Activated B cell treated with CpG ODN at 0.5 μM for 24 hours (primary cell): ENCODE results near the gene CLMP. TPM values are rescaled to one million over a fixed set of nuclear protein-coding genes. Genes with fewer than 3 reads are reported as not detected.
"Not testable (repeated sequence)": the region's sequence is repeated elsewhere in the genome, so short reads cannot be mapped to it uniquely, and the experiment has no call there.

Source experiments
- ATAC-seq: fragments of 200-7000 bp; cut with Tn5 transposase; one replicate; pipeline ENCODE4 v1.10.0; 2021; ENCODE audit warnings: low read depth, mild to moderate bottlenecking, moderate library complexity
- CTCF ChIA-PET: fragments of 350-600 bp; sonication (Branson Sonifier 250); formaldehyde crosslinking; loops from one replicate; lab custom pipeline; 2021; ENCODE audit warnings: antibody characterized with exemption; lab: Charles Lee
- POLR2A ChIA-PET: fragments of 350-600 bp; sonication (Branson Sonifier 250); formaldehyde crosslinking; loops from one replicate; lab custom pipeline; 2021; ENCODE audit warnings: antibody characterized with exemption; lab: Charles Lee
- DNase-seq: peaks from one replicate; pipeline ENCODE4 v3.0.0; 2022
- H3K27ac Mint-ChIP-seq: one replicate; pipeline ENCODE4 v1.8.0; 2020; ENCODE audit warnings: mixed read lengths
- H3K27me3 Mint-ChIP-seq: one replicate; pipeline ENCODE4 v1.8.0; 2021; ENCODE audit warnings: mixed read lengths
- H3K36me3 Mint-ChIP-seq: one replicate; pipeline ENCODE4 v1.8.0; 2021; ENCODE audit warnings: low read depth, mixed read lengths
- H3K4me1 Mint-ChIP-seq: one replicate; pipeline ENCODE4 v1.8.0; 2021; ENCODE audit warnings: mixed read lengths
- H3K4me3 Mint-ChIP-seq: one replicate; pipeline ENCODE4 v1.8.0; 2020; ENCODE audit warnings: mild to moderate bottlenecking, mixed read lengths
- H3K9me3 Mint-ChIP-seq: one replicate; pipeline ENCODE4 v1.8.0; 2020; ENCODE audit warnings: mixed read lengths
- intact Hi-C: fragments of 100-400 bp; cut with micrococcal nuclease; formaldehyde crosslinking; loops from one replicate; pipeline ENCODE4 v1.15.1; 2024
- total RNA-seq: library from RNA; stranded (reverse); gene quantifications from 2 replicates; pipeline ENCODE4 v1.2.3, GENCODE V29; 2022
- TF ChIP-seq, protein P1 (sequence below): fragments of 200-600 bp; IDR thresholded peaks from one replicate; pipeline ENCODE4 v1.8.0; 2022; ENCODE audit warnings: antibody characterized with exemption, mild to moderate bottlenecking

Gene CLMP
- total RNA-seq, 1 donor from 2014 or later: not detected

DNA sequence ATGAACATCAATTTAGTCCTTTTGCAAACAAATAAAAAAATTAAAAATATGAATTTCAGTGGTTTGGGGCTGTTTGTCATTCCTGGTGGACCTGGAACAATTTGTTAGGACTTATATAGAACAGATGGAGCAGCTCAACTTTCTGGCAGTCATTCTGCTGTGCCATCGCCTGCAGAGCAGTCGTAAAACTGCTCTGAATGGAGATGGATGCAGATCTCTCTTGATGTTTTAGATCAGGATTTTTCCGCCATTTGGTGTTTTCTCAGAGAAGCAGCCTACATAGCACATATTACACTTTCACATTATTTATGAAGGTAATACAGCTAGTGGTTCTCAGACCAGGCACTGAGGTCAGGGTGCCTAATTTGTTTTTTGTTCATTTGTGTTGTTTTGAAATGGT is 101.3 kb downstream of the CLMP start:
- no peaks in the 10 kb centered on the region for H3K27me3 Mint-ChIP-seq
- ATAC-seq (no peak), DNase-seq (no peak)
- H3K4me3 Mint-ChIP-seq: no peak overlapping the region
- ChIA-PET POLR2A (interaction anchor here (1.4 kb wide), 1 partner anchor 31 kb away, joined by 4 read pairs; the partner anchor contains the start of gene HSPA8), CTCF (no interaction called here)
- no peaks in the 10 kb centered on the region for H3K9me3 Mint-ChIP-seq
- intact Hi-C loops: no loop called here
- TF ChIP-seq, protein P1, sequence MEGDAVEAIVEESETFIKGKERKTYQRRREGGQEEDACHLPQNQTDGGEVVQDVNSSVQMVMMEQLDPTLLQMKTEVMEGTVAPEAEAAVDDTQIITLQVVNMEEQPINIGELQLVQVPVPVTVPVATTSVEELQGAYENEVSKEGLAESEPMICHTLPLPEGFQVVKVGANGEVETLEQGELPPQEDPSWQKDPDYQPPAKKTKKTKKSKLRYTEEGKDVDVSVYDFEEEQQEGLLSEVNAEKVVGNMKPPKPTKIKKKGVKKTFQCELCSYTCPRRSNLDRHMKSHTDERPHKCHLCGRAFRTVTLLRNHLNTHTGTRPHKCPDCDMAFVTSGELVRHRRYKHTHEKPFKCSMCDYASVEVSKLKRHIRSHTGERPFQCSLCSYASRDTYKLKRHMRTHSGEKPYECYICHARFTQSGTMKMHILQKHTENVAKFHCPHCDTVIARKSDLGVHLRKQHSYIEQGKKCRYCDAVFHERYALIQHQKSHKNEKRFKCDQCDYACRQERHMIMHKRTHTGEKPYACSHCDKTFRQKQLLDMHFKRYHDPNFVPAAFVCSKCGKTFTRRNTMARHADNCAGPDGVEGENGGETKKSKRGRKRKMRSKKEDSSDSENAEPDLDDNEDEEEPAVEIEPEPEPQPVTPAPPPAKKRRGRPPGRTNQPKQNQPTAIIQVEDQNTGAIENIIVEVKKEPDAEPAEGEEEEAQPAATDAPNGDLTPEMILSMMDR: no peak
- H3K36me3 Mint-ChIP-seq: no peaks in the 10 kb centered on the region
- no peak overlapping the region for H3K27ac Mint-ChIP-seq
- H3K4me1 Mint-ChIP-seq: no peaks in the 10 kb centered on the region

DNA sequence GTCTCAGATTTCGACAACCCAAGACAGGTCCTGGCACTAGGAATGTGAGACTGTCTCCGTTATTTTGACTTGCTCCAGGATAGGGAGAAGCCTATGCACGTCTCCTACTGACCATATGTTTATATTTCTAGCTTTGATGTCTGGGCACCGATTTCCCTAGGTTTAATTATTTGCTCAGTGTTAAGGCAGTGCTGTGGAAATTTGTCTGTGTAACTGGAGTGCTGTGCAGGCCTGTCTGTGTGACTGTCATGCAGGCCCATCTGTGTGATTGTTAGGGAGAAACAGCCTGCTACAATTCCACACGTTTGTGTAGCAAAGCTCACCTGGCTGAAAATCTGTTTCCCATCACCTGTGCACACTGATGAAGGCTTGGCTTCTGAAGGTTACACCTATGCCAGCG is 103.5 kb downstream of the CLMP start:
- H3K27ac Mint-ChIP-seq: no peak overlapping the region
- intact Hi-C loops: no loop called here
- CTCF ChIA-PET: interaction anchor here (1.3 kb wide), 1 partner anchor 12 kb away, joined by 5 read pairs; no protein-coding TSS in a partner anchor

DNA sequence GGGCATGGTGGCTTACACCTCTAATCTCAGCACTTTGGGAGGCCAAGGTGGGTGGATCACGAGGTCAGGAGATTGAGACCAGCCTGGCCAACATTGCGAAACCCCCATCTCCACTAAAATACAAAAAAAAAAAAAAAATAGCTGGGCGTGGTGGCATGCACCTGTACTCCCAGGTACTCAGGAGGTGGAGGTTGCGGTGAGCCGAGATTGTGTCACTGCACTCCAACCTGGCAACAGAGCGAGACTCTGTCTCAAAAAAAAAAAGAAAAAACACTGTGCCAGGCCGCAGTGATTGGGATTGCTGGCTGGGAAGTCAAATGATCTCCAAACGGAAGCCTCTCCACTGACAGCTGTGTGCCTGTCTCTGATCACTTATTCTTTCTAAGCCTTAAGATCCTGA is 104.9 kb downstream of the CLMP start:
- H3K27ac Mint-ChIP-seq, ATAC-seq: not testable (repeated sequence)
- POLR2A ChIA-PET: interaction anchor here (0.7 kb wide), 1 partner anchor 8 kb away, joined by 5 read pairs; no protein-coding TSS in a partner anchor

More for the DNA sequence above, 103.5 kb downstream of the CLMP start:
- Mint-ChIP-seq H3K9me3 (no peaks in the 10 kb centered on the region), H3K4me1 (no peaks in the 10 kb centered on the region), H3K4me3 (no peak overlapping the region), H3K27me3 (no peaks in the 10 kb centered on the region), H3K36me3 (no peaks in the 10 kb centered on the region)
- TF ChIP-seq, protein P1: no peak
- POLR2A ChIA-PET: no interaction called here
- DNase-seq (no peak), ATAC-seq (no peak)

DNA sequence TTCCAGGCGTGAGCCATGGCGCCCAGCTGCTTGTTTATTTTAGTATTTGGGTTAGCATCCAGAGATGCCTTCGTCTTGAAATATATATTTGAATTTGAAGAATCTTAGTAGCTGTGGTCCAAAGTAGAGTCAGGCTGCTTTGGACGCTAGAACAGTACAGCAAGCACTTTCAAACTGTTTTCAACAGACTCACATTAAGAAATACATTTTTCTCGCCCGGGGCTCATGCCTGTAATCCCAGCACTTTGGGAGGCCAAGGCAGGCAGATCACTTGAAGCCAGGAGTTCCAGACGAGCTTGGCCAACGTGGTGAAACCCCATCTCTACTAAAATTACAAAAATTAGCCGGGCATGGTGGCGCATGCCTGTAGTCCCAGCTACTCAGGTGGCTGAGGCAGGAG is 106.2 kb downstream of the CLMP start:
- POLR2A ChIA-PET: interaction anchor here (1.6 kb wide), 1 partner anchor 27 kb away, joined by 3 read pairs; the partner anchor contains the start of gene HSPA8
- H3K4me1 Mint-ChIP-seq, ATAC-seq, H3K36me3 Mint-ChIP-seq, DNase-seq, CTCF ChIA-PET, H3K27me3 Mint-ChIP-seq, intact Hi-C loops, H3K4me3 Mint-ChIP-seq, H3K9me3 Mint-ChIP-seq, H3K27ac Mint-ChIP-seq: not testable (repeated sequence)

More for the DNA sequence above, 104.9 kb downstream of the CLMP start:
- H3K9me3 Mint-ChIP-seq, H3K4me1 Mint-ChIP-seq, intact Hi-C loops, H3K27me3 Mint-ChIP-seq, DNase-seq, CTCF ChIA-PET, H3K36me3 Mint-ChIP-seq, H3K4me3 Mint-ChIP-seq: not testable (repeated sequence)

DNA sequence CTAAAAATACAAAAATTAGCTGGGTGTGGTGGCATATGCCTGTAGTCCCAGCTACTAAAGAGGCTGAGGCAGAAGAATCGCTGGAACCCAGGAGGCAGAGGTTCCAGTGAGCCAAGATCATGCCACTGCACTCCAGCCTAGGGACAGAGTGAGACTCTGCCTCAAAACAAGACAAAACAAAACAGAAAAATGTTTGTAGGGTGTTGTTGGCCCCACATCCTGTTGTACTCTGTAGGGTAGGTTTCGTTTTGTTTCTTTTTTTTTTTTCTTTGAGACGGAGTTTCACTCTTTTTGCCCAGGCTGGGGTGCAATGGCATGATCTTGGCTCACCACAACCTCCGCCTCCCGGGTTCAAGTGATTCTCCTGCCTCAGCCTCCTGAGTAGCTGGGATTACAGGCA is 107.4 kb downstream of the CLMP start:
- ATAC-seq, H3K4me3 Mint-ChIP-seq, DNase-seq, H3K27ac Mint-ChIP-seq, H3K36me3 Mint-ChIP-seq, H3K27me3 Mint-ChIP-seq, CTCF ChIA-PET, POLR2A ChIA-PET, H3K9me3 Mint-ChIP-seq, intact Hi-C loops, H3K4me1 Mint-ChIP-seq: not testable (repeated sequence)

DNA sequence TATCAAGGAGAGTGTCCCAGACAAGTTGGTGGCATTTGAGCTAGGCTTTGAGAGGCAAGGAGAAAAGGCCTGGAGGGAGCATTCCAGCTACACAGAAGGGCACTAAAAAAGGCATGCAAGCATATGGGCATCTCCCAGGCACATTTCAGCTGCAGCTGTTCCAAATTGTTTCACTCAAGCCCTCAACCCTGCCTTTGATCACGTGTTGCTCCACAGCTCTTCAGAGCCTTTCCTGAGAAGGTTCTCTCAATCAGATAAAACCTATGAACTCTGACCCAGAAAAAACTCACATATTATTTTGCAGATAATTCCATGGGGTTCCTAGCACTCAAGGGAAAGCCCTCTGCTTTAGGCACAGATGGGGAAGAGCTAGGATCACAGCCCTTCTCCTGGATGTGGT is 108.7 kb downstream of the CLMP start:
- Mint-ChIP-seq H3K27ac (no peak overlapping the region), H3K4me1 (no peaks in the 10 kb centered on the region), H3K27me3 (no peaks in the 10 kb centered on the region), H3K36me3 (no peaks in the 10 kb centered on the region), H3K4me3 (no peak overlapping the region), H3K9me3 (no peaks in the 10 kb centered on the region)
- POLR2A ChIA-PET: no interaction called here
- TF ChIP-seq, protein P1: no peak
- intact Hi-C loops: no loop called here
- DNase-seq: no peak
- no peak for ATAC-seq
- CTCF ChIA-PET: no interaction called here

DNA sequence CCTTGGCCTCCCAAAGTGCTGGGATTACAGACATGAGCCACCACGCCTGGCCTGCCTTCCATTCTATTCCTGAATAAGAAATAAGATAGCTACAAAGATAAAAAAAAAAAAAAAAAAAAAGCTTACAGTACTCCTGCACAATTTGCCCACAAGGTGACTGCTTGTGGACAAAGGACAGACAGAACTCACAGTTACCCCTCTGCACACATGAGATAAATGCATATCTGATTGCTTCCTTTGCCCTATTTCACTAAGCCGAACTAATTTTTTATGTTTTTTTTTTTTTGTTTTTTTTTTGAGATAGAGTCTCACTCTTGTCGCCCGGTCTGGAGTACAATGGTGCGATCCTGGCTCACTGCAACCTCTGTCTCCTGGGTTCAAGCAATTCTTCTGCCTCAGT is 109.6 kb downstream of the CLMP start:
- no peaks in the 10 kb centered on the region for H3K4me1 Mint-ChIP-seq
- H3K9me3 Mint-ChIP-seq: no peaks in the 10 kb centered on the region
- H3K36me3 Mint-ChIP-seq: no peaks in the 10 kb centered on the region
- ChIA-PET POLR2A (no interaction called here), CTCF (no interaction called here)
- no peak overlapping the region for H3K4me3 Mint-ChIP-seq
- intact Hi-C loops: no loop called here
- no peak overlapping the region for H3K27ac Mint-ChIP-seq
- H3K27me3 Mint-ChIP-seq: no peaks in the 10 kb centered on the region
- TF ChIP-seq, protein P1: no peak
- no peak for ATAC-seq
- DNase-seq: no peak
